ENCODE results near the gene VPS11. TPM values are rescaled to one million over a fixed set of nuclear protein-coding genes. Genes with fewer than 3 reads are reported as not detected.

Gene VPS11
- polyA plus RNA-seq, 2 of the 4 experiments (the other 2 are of a cell fraction): 4.6 to 12.0 TPM

DNA sequence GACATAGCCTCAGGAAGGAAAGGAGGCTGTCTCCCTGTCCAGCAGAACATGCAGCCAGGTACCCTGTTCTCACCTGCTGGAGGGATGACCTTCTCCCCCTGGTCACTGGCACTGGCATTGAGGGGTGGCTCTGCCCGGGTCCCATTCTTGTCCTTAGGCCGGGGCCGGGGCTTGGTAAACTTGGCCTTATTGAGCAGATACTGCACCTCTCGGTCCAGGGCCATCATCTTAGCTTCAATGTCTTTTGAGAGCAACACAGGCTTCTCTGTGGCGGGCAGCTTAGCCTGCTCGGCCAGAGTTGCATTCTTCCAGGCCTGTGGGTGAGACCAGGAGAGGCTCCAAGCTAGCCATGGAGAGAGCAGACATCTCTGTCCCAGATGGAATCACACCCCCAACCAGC lies 21.1 kb upstream of the VPS11 start (continued):
- no peak for TF ChIP-seq RARB (CRISPR knock-in tag; IDR thresholded peaks at IDR 0.05)

- H3K4me3 ChIP-seq: no peak overlapping the region
- ChIA-PET CTCF (interaction anchor here (1.0 to 3.2 kb wide), 4 partner anchors 9 to 55 kb away, joined by 3 to 11 read pairs (median 6); partner anchors contain the start of genes HYOU1 and SLC37A4), POLR2A (interaction anchor here (1.4 kb wide), 1 partner anchor 9 kb away, joined by 5 read pairs; the partner anchor contains the start of gene HYOU1)
- no peak for TF ChIP-seq MAX (IDR thresholded peaks at IDR 0.05)
- TF ChIP-seq MAZ (IDR thresholded peaks at IDR 0.05; ENCODE audit: borderline replicate concordance, low read depth, low read length): no peak
- TF ChIP-seq HMGXB4 (CRISPR knock-in tag; IDR thresholded peaks at IDR 0.05; ENCODE audit: borderline replicate concordance): no peak
- no peak for TF ChIP-seq RARB (CRISPR knock-in tag; IDR thresholded peaks at IDR 0.05)
- no peak for TF ChIP-seq JUNB (IDR thresholded peaks at IDR 0.05)
- no peak for DNase-seq (ENCODE audit: low read depth in 1 of 2, low spot score in 1 of 2)
- ATAC-seq: no peak
- H3K9me3 ChIP-seq: no peaks in the 10 kb centered on the region
- no peak for FAIRE-seq
- H3K27ac ChIP-seq: no peak overlapping the region
- H3K4me2 ChIP-seq: no peak overlapping the region
- WGBS (ENCODE audit: missing lambda C conversion rate): 86% methylated on average over 6 of the region's 6 CpGs
- H3K4me1 ChIP-seq: no peaks in the 10 kb centered on the region
Measured at GRCh38 chr11:119047205-119047604, 20.4 kb upstream of the VPS11 start.

DNA sequence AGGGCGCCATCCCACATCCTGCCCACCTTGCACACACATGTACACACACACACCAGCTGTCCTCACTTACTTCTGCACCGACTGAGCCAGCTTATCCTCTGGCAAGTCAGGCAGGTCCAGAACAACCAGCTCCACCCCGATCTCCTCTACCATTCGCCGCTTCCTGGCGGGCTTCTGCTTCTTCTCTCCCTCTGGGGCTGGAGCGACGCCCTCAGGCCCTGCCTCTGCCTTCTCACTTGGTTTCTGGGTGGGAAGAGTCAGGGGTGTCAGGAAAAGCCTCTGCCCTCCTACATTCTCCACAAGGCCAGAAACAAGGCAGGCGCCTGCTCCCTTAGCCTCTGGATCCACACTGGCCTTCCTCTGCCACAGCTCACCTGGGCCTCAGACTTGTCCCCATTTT lies 19.0 kb upstream of the VPS11 start:
- no peak for DNase-seq (ENCODE audit: low read depth in 1 of 2, low spot score in 1 of 2)
- no peak for FAIRE-seq
- WGBS (ENCODE audit: missing lambda C conversion rate): 98% methylated on average over 9 of the region's 9 CpGs
- CTCF ChIA-PET: interaction anchor here (0.7 to 3.2 kb wide), 2 partner anchors 17 to 426 kb away, joined by 3 to 11 read pairs; partner anchors contain the start of gene SLC37A4
- POLR2A ChIA-PET: no interaction called here
- TF ChIP-seq CEBPB (IDR thresholded peaks at IDR 0.05): no peak
- no peak for TF ChIP-seq EP300 (IDR thresholded peaks at IDR 0.05)
- TF ChIP-seq SMC3 (IDR thresholded peaks at IDR 0.05): no peak
- TF ChIP-seq POLR2A (IDR thresholded peaks at IDR 0.05; ENCODE audit: low read length): no peak
- TF ChIP-seq ATOH8 (CRISPR knock-in tag; IDR thresholded peaks at IDR 0.05; ENCODE audit: low read depth): no peak
- TF ChIP-seq RARB (CRISPR knock-in tag; IDR thresholded peaks at IDR 0.05): no peak
- TF ChIP-seq POLR2AphosphoS2 (conservative IDR thresholded peaks at IDR 0.05; ENCODE audit: low read length): no peak
- TF ChIP-seq ZNF302 (CRISPR knock-in tag; IDR thresholded peaks at IDR 0.05): no peak
- no peak for TF ChIP-seq ZSCAN20 (CRISPR knock-in tag; IDR thresholded peaks at IDR 0.05)
- TF ChIP-seq, protein P1, sequence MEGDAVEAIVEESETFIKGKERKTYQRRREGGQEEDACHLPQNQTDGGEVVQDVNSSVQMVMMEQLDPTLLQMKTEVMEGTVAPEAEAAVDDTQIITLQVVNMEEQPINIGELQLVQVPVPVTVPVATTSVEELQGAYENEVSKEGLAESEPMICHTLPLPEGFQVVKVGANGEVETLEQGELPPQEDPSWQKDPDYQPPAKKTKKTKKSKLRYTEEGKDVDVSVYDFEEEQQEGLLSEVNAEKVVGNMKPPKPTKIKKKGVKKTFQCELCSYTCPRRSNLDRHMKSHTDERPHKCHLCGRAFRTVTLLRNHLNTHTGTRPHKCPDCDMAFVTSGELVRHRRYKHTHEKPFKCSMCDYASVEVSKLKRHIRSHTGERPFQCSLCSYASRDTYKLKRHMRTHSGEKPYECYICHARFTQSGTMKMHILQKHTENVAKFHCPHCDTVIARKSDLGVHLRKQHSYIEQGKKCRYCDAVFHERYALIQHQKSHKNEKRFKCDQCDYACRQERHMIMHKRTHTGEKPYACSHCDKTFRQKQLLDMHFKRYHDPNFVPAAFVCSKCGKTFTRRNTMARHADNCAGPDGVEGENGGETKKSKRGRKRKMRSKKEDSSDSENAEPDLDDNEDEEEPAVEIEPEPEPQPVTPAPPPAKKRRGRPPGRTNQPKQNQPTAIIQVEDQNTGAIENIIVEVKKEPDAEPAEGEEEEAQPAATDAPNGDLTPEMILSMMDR (IDR thresholded peaks at IDR 0.05): no peak
- TF ChIP-seq HDAC2 (IDR thresholded peaks at IDR 0.05): no peak
- no peak for TF ChIP-seq FOXS1 (CRISPR knock-in tag; IDR thresholded peaks at IDR 0.05)
- TF ChIP-seq ZC3H11A (IDR thresholded peaks at IDR 0.05): no peak
- TF ChIP-seq EHMT2 (IDR thresholded peaks at IDR 0.05; ENCODE audit: low read depth): no peak
- no peak for TF ChIP-seq HOXA7 (CRISPR knock-in tag; IDR thresholded peaks at IDR 0.05)
- TF ChIP-seq HOXB13 (CRISPR knock-in tag; IDR thresholded peaks at IDR 0.05; ENCODE audit: low read depth): no peak
- no peak for TF ChIP-seq RNF2 (IDR thresholded peaks at IDR 0.05; ENCODE audit: borderline replicate concordance, low read depth)
- Histone ChIP-seq H3K27ac (no peak overlapping the region), H3K4me2 (no peak overlapping the region), H3K4me3 (no peak overlapping the region), H3K9me3 (no peaks in the 10 kb centered on the region), H3K4me1 (no peaks in the 10 kb centered on the region)
- no peak for ATAC-seq
